AG04450 (cell line): ENCODE data around the gene CDK12. TPM values are rescaled to one million over a fixed set of nuclear protein-coding genes. Genes with fewer than 3 reads are reported as not detected.

Experiments
- CTCF ChIA-PET: fragments of 300-600, 350-600 bp; formaldehyde crosslinking; extraction: SDS; loops from one replicate; lab custom pipeline; 2022; ENCODE audit warnings: antibody characterized with exemption, inconsistent platforms; lab: Charles Lee
- POLR2A ChIA-PET: fragments of 350-600 bp; formaldehyde crosslinking; extraction: SDS; loops from one replicate; lab custom pipeline; 2021; ENCODE audit warnings: antibody characterized with exemption, inconsistent platforms; lab: Yijun Ruan, JAX
- DNase-seq: peaks from one replicate; pipeline ENCODE4 v3.0.0-alpha.2; 2011; ENCODE audit warnings: low read depth, low spot score
- H3K27ac ChIP-seq: one replicate; pipeline ENCODE4 v1.5.1; 2012; ENCODE audit warnings: low read depth, low read length, control low read depth
- H3K27me3 ChIP-seq: one replicate; pipeline ENCODE4 v1.6.0; 2012; ENCODE audit warnings: low read length; ENCODE audit not compliant: control insufficient read depth, insufficient read depth
- H3K4me3 ChIP-seq: 2 replicates; pipeline ENCODE4 v1.5.1; 2011; ENCODE audit warnings: mild to moderate bottlenecking, low read depth, low read length, control low read depth
- H3K9me3 ChIP-seq: 2 replicates; pipeline ENCODE4 v1.5.1; 2012; ENCODE audit warnings: low read length; ENCODE audit not compliant: control insufficient read depth, insufficient read depth
- polyA plus RNA-seq: library from polyadenylated mRNA; depleted of rRNA; stranded (reverse); fragments of >200 nt; gene quantifications from 2 replicates; pipeline ENCODE4 v1.2.3, GENCODE V29; 2011
- TF ChIP-seq, protein P1 (sequence below): IDR thresholded peaks from 2 replicates; pipeline ENCODE4 v1.5.1; 2011; ENCODE audit warnings: low read depth, low read length, control low read depth, inconsistent platforms

Gene CDK12
- polyA plus RNA-seq, 1 experiment = 21.7 TPM

GRCh38 chr17:39553341-39553945 is 92.2 kb downstream of the CDK12 start:
- H3K9me3 ChIP-seq = no peaks in the 10 kb centered on the region
- DNase-seq = no peak
- POLR2A ChIA-PET = interaction anchor here (0.6 kb wide), 1 partner anchor 353 kb away, joined by 7 read pairs; the partner anchor contains the start of gene RPL19
- TF ChIP-seq, protein P1, sequence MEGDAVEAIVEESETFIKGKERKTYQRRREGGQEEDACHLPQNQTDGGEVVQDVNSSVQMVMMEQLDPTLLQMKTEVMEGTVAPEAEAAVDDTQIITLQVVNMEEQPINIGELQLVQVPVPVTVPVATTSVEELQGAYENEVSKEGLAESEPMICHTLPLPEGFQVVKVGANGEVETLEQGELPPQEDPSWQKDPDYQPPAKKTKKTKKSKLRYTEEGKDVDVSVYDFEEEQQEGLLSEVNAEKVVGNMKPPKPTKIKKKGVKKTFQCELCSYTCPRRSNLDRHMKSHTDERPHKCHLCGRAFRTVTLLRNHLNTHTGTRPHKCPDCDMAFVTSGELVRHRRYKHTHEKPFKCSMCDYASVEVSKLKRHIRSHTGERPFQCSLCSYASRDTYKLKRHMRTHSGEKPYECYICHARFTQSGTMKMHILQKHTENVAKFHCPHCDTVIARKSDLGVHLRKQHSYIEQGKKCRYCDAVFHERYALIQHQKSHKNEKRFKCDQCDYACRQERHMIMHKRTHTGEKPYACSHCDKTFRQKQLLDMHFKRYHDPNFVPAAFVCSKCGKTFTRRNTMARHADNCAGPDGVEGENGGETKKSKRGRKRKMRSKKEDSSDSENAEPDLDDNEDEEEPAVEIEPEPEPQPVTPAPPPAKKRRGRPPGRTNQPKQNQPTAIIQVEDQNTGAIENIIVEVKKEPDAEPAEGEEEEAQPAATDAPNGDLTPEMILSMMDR = no peak
- H3K27ac ChIP-seq = peak overlapping the region; percentile 21
- CTCF ChIA-PET = interaction anchor here (16.3 kb wide), 1 partner anchor 69 kb away, joined by 227 read pairs; no protein-coding TSS in a partner anchor
- no peak overlapping the region for H3K4me3 ChIP-seq
- H3K27me3 ChIP-seq = no peaks in the 10 kb centered on the region

- POLR2A ChIA-PET = no interaction called here
- Histone ChIP-seq H3K27ac (no peak overlapping the region), H3K9me3 (no peaks in the 10 kb centered on the region), H3K27me3 (no peaks in the 10 kb centered on the region), H3K4me3 (no peak overlapping the region)
- TF ChIP-seq, protein P1 = no peak
- DNase-seq = no peak
- CTCF ChIA-PET = interaction anchor here (0.6 to 16.3 kb wide), 2 partner anchors 67 to 212 kb away, joined by 6 to 227 read pairs; no protein-coding TSS in a partner anchor
Measured at GRCh38 chr17:39555368-39555767, 94.1 kb downstream of the CDK12 start.

DNA sequence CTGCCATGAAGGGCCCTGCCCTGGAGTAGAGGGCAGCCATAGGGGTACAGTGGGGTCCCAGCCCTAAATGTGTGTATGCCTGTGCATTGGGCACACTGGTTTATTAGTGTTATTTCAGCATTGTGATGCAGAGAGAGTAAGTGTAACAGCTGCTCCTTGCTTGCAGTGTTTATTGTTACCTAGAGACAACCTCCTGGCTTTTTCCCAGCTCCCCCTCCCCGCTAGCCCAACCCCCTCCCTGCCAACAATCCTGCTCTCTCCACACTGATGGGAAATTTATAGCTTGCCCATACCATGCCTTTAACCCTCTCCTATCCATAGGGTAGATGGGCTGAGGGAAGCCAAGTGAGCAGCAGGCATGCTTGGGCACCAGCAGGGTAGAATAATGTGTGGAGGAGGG is 95.1 kb downstream of the CDK12 start:
- H3K27ac ChIP-seq = no peak overlapping the region

GRCh38 chr17:39562395-39562794 is 101.1 kb downstream of the CDK12 start:
- Histone ChIP-seq H3K27me3 (no peaks in the 10 kb centered on the region), H3K4me3 (no peak overlapping the region), H3K27ac (no peak overlapping the region), H3K9me3 (no peaks in the 10 kb centered on the region)
- POLR2A ChIA-PET = interaction anchor here (0.7 kb wide), 1 partner anchor 77 kb away, joined by 3 read pairs; no protein-coding TSS in a partner anchor
- TF ChIP-seq, protein P1 = no peak
- CTCF ChIA-PET = no interaction called here
- DNase-seq = no peak

More for the DNA sequence above, 95.1 kb downstream of the CDK12 start:
- Histone ChIP-seq H3K4me3 (no peak overlapping the region), H3K27me3 (no peaks in the 10 kb centered on the region), H3K9me3 (no peaks in the 10 kb centered on the region)
- ChIA-PET CTCF (interaction anchor here (1.1 to 16.3 kb wide), 2 partner anchors 9 to 66 kb away, joined by 4 to 227 read pairs; no protein-coding TSS in a partner anchor), POLR2A (no interaction called here)
- TF ChIP-seq, protein P1 = no peak
- DNase-seq = no peak

GRCh38 chr17:39562976-39563375 is 101.7 kb downstream of the CDK12 start:
- no peaks in the 10 kb centered on the region for H3K27me3 ChIP-seq
- TF ChIP-seq, protein P1 = no peak
- ChIA-PET CTCF (interaction anchor here (0.6 kb wide), 2 partner anchors 12 to 31 kb away, joined by 3 read pairs; no protein-coding TSS in a partner anchor), POLR2A (no interaction called here)
- DNase-seq = no peak
- H3K27ac ChIP-seq = no peak overlapping the region
- H3K9me3 ChIP-seq = no peaks in the 10 kb centered on the region
- no peak overlapping the region for H3K4me3 ChIP-seq
